ENCODE data around the gene TCTA.
A peak's percentile ranks its signal among the peaks of the same experiment; 100 is the strongest.

TCTA gene

GRCh38 chr3:49410066-49410845, 2.0 kb upstream of the TCTA start:
- H3K9ac ChIP-seq (ENCODE audit: low read depth, low read length, poor library complexity, severe bottlenecking): peak overlapping the region; percentile 86
- H3K9me2 ChIP-seq (replicated peaks; ENCODE audit: low read depth, low read length): no peaks in the 10 kb centered on the region
- H3K4me1 ChIP-seq (ENCODE audit: insufficient read depth, low read length, poor library complexity, severe bottlenecking): peaks cover 46% of the 10 kb centered on the region
- no peaks in the 10 kb centered on the region for H3K9me3 ChIP-seq (ENCODE audit: insufficient read depth, low read depth, low read length)
- H3F3A ChIP-seq (ENCODE audit: low read depth): no peaks in the 10 kb centered on the region
- TF ChIP-seq, protein P1, sequence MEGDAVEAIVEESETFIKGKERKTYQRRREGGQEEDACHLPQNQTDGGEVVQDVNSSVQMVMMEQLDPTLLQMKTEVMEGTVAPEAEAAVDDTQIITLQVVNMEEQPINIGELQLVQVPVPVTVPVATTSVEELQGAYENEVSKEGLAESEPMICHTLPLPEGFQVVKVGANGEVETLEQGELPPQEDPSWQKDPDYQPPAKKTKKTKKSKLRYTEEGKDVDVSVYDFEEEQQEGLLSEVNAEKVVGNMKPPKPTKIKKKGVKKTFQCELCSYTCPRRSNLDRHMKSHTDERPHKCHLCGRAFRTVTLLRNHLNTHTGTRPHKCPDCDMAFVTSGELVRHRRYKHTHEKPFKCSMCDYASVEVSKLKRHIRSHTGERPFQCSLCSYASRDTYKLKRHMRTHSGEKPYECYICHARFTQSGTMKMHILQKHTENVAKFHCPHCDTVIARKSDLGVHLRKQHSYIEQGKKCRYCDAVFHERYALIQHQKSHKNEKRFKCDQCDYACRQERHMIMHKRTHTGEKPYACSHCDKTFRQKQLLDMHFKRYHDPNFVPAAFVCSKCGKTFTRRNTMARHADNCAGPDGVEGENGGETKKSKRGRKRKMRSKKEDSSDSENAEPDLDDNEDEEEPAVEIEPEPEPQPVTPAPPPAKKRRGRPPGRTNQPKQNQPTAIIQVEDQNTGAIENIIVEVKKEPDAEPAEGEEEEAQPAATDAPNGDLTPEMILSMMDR (conservative IDR thresholded peaks at IDR 0.05; ENCODE audit: low read length): no peak
- no peak for TF ChIP-seq EZH2phosphoT487 (IDR thresholded peaks at IDR 0.05; ENCODE audit: borderline replicate concordance)
- peak overlapping the region; percentile 79 for H3K4me3 ChIP-seq (ENCODE audit: low read length, poor library complexity, severe bottlenecking)
- no peaks in the 10 kb centered on the region for H3K36me3 ChIP-seq (ENCODE audit: insufficient read depth, low read length)
- peaks cover 61% of the 10 kb centered on the region for H4K20me1 ChIP-seq (ENCODE audit: insufficient read depth, low read length, poor library complexity, severe bottlenecking)
- peak overlapping the region; percentile 93 for H3K4me2 ChIP-seq (ENCODE audit: low read depth, low read length, poor library complexity, severe bottlenecking)
- no peak overlapping the region for H2AFZ ChIP-seq (ENCODE audit: low read length)
- peaks cover 81% of the 10 kb centered on the region for H3K79me2 ChIP-seq (ENCODE audit: insufficient read depth, low read length)
- no peaks in the 10 kb centered on the region for H3K27me3 ChIP-seq (ENCODE audit: insufficient read depth, low read length, poor library complexity, severe bottlenecking)

DNA sequence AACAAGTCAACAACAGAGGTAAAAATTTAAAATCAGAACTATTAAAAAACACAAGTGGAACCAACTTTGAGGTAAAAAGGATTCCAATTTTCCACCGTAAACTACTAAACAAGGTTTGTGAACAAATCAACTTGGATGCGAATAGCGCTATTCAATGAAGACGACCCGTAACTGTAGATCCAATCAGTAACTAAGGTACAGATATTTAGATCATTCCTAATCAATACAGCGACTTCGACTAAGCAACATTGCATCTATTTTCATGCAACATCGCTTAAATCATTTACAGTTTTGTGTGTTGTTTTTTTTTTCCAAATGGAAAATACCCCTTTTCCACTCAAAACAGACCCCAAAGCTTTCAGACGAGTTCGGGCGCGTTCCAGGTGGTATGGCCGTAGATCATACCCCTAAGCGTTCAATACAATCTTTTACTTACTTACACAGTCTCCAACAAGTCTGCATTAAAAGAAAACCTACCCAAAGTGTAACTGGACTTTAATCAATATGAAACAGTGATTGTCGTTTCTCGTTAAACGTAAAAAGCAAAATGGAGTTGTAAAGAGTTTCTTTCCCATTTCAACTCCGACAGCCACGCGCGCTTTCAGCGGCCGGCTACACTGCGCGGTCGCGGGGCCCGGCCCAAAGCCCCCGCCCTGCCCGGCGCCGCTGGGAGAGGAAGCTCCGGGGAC, 1.2 kb upstream of the TCTA start:
- Histone ChIP-seq H3K4me1 (ENCODE audit: insufficient read depth, low read length, poor library complexity, severe bottlenecking) (peaks cover 53% of the 10 kb centered on the region), H3K9me2 (replicated peaks; ENCODE audit: low read depth, low read length) (no peaks in the 10 kb centered on the region), H3K4me3 (ENCODE audit: low read length, poor library complexity, severe bottlenecking) (peak overlapping the region; percentile 79), H3F3A (ENCODE audit: low read depth) (peaks cover 4% of the 10 kb centered on the region), H3K9ac (ENCODE audit: low read depth, low read length, poor library complexity, severe bottlenecking) (peak overlapping the region; percentile 86), H3K27me3 (ENCODE audit: insufficient read depth, low read length, poor library complexity, severe bottlenecking) (no peaks in the 10 kb centered on the region), H3K36me3 (ENCODE audit: insufficient read depth, low read length) (no peaks in the 10 kb centered on the region), H4K20me1 (ENCODE audit: insufficient read depth, low read length, poor library complexity, severe bottlenecking) (peaks cover 54% of the 10 kb centered on the region), H3K4me2 (ENCODE audit: low read depth, low read length, poor library complexity, severe bottlenecking) (peak overlapping the region; percentile 93), H3K79me2 (ENCODE audit: insufficient read depth, low read length) (peaks cover 73% of the 10 kb centered on the region), H3K9me3 (ENCODE audit: insufficient read depth, low read depth, low read length) (no peaks in the 10 kb centered on the region), H2AFZ (ENCODE audit: low read length) (no peak overlapping the region; the same call in 1 of the 2 replicates)
- no peak for TF ChIP-seq EZH2phosphoT487 (IDR thresholded peaks at IDR 0.05; ENCODE audit: borderline replicate concordance)
- TF ChIP-seq, protein P1 (conservative IDR thresholded peaks at IDR 0.05; ENCODE audit: low read length): no peak

GRCh38 chr3:49411535-49411967, 672 bp upstream of the TCTA start:
- peak overlapping the region; percentile 93 for H3K4me2 ChIP-seq (ENCODE audit: low read depth, low read length, poor library complexity, severe bottlenecking)
- H4K20me1 ChIP-seq (ENCODE audit: insufficient read depth, low read length, poor library complexity, severe bottlenecking): peaks cover 48% of the 10 kb centered on the region
- H3K9ac ChIP-seq (ENCODE audit: low read depth, low read length, poor library complexity, severe bottlenecking): peak overlapping the region; percentile 86
- H3K4me1 ChIP-seq (ENCODE audit: insufficient read depth, low read length, poor library complexity, severe bottlenecking): peaks cover 57% of the 10 kb centered on the region
- peak overlapping the region; percentile 79 for H3K4me3 ChIP-seq (ENCODE audit: low read length, poor library complexity, severe bottlenecking)
- no peaks in the 10 kb centered on the region for H3K9me3 ChIP-seq (ENCODE audit: insufficient read depth, low read depth, low read length)
- peaks cover 8% of the 10 kb centered on the region for H3F3A ChIP-seq (ENCODE audit: low read depth)
- no peaks in the 10 kb centered on the region for H3K9me2 ChIP-seq (replicated peaks; ENCODE audit: low read depth, low read length)
- no peaks in the 10 kb centered on the region for H3K36me3 ChIP-seq (ENCODE audit: insufficient read depth, low read length)
- no peak for TF ChIP-seq EZH2phosphoT487 (IDR thresholded peaks at IDR 0.05; ENCODE audit: borderline replicate concordance)
- TF ChIP-seq, protein P1 (conservative IDR thresholded peaks at IDR 0.05; ENCODE audit: low read length): no peak
- peaks cover 68% of the 10 kb centered on the region for H3K79me2 ChIP-seq (ENCODE audit: insufficient read depth, low read length)
- H3K27me3 ChIP-seq (ENCODE audit: insufficient read depth, low read length, poor library complexity, severe bottlenecking): no peaks in the 10 kb centered on the region
- H2AFZ ChIP-seq (ENCODE audit: low read length): no peak overlapping the region; the same call in 1 of the 2 replicates
